PFSK-1 (cell line): Measurements from ENCODE around the gene CASR.

Experiments
- FOXP2 ChIP-seq: optimal IDR thresholded peaks from 2 replicates; pipeline ENCODE3; 2011; ENCODE audit warnings: borderline replicate concordance, control low read depth, inconsistent platforms; ENCODE audit not compliant: insufficient read depth; ENCODE audit errors: extremely low read length, extremely low read depth
- POLR2AphosphoS5 ChIP-seq: IDR thresholded peaks from 2 replicates; pipeline ENCODE4 v1.6.1; 2012; ENCODE audit warnings: low read depth, mild to moderate bottlenecking, control low read depth, low read length, moderate library complexity
- TAF1 ChIP-seq: IDR thresholded peaks from 2 replicates; pipeline ENCODE4 v1.6.1; 2012; ENCODE audit warnings: low read length, control low read depth, borderline replicate concordance; ENCODE audit not compliant: insufficient read depth
- TF ChIP-seq, protein P1 (sequence below), 2 experiments: IDR thresholded peaks; 2 replicates each; pipeline versions ENCODE4 v1.6.1 to v1.8.0; 2011 to 2012; ENCODE audit warnings: low read depth in 2 of 2, low read length in 2 of 2, control low read depth in 1 of 2, inconsistent platforms in 1 of 2, mild to moderate bottlenecking in 1 of 2, moderate library complexity in 1 of 2; ENCODE audit not compliant: insufficient read depth in 1 of 2

DNA sequence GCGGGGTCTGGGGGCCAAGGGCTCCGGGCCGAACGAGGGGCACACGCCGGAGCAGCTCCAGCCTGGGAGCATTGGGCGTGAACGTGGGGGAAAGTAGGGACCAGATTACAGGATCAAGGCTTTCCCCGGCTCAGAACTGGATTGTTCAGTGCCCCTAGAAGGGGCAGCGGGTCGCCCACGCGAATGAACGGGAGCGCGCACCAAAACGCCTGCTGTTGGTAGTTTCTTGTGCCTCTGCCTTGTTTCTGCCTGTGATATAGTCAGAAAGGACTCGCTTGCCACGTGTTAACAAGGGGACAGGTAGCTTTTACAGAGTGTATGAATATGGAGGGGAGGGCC lies 1.1 kb downstream of the CASR start:
- TF ChIP-seq POLR2AphosphoS5 = no peak
- TF ChIP-seq FOXP2 = no peak
- no peak for TF ChIP-seq TAF1
- TF ChIP-seq, protein P1, sequence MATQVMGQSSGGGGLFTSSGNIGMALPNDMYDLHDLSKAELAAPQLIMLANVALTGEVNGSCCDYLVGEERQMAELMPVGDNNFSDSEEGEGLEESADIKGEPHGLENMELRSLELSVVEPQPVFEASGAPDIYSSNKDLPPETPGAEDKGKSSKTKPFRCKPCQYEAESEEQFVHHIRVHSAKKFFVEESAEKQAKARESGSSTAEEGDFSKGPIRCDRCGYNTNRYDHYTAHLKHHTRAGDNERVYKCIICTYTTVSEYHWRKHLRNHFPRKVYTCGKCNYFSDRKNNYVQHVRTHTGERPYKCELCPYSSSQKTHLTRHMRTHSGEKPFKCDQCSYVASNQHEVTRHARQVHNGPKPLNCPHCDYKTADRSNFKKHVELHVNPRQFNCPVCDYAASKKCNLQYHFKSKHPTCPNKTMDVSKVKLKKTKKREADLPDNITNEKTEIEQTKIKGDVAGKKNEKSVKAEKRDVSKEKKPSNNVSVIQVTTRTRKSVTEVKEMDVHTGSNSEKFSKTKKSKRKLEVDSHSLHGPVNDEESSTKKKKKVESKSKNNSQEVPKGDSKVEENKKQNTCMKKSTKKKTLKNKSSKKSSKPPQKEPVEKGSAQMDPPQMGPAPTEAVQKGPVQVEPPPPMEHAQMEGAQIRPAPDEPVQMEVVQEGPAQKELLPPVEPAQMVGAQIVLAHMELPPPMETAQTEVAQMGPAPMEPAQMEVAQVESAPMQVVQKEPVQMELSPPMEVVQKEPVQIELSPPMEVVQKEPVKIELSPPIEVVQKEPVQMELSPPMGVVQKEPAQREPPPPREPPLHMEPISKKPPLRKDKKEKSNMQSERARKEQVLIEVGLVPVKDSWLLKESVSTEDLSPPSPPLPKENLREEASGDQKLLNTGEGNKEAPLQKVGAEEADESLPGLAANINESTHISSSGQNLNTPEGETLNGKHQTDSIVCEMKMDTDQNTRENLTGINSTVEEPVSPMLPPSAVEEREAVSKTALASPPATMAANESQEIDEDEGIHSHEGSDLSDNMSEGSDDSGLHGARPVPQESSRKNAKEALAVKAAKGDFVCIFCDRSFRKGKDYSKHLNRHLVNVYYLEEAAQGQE (IDR thresholded peaks at IDR 0.05; ENCODE audit: insufficient read depth in 1 of 2, low read depth in 2 of 2, low read length in 2 of 2) = no peak
